Breast epithelium (tissue), 4 donors: ENCODE results near the gene AKR1E2. TPM values are rescaled to one million over a fixed set of nuclear protein-coding genes. Genes with fewer than 3 reads are reported as not detected.

ENCODE experiments used
- DNase-seq, 2 donors: peaks; one replicate each; pipeline ENCODE4 v3.0.0-alpha.2; 2019; ENCODE audit warnings: low spot score in 2 of 2
- H3K27ac ChIP-seq, 2 donors: fragments of 200-600 bp; sonication (generic) in 1 of 2; one replicate each; pipeline ENCODE4 v1.5.1; 2016 to 2019; ENCODE audit warnings: mild to moderate bottlenecking in 1 of 2
- H3K27me3 ChIP-seq, 2 donors: fragments of 200-600 bp; sonication (generic) in 1 of 2; one replicate each; pipeline versions ENCODE4 v1.5.1 to v1.6.0; 2017 to 2019; ENCODE audit warnings: control low read depth in 1 of 2, mild to moderate bottlenecking in 1 of 2
- H3K36me3 ChIP-seq: fragments of 200-600 bp; one replicate; pipeline ENCODE4 v1.5.1; 2019
- H3K4me1 ChIP-seq, 2 donors: fragments of 200-600 bp; sonication (generic); one replicate each; pipeline ENCODE4 v1.5.1; 2016 to 2019; ENCODE audit warnings: control low read depth in 1 of 2
- H3K4me3 ChIP-seq, 3 donors: fragments of 200-600 bp; sonication (generic); 1 replicate in 2 of 3; 2 replicates in 1 of 3; pipeline ENCODE4 v1.5.1; 2016 to 2019; ENCODE audit warnings: mild to moderate bottlenecking in 3 of 3, moderate library complexity in 2 of 3
- H3K9me3 ChIP-seq, 2 donors: fragments of 200-600 bp; sonication (generic) in 1 of 2; one replicate each; pipeline ENCODE4 v1.5.1; 2016 to 2019; ENCODE audit warnings: control low read depth in 1 of 2
- CTCF ChIP-seq, 3 donors: fragments of 450-650 bp; IDR thresholded peaks; one replicate each; pipeline ENCODE4 v1.5.1; 2016 to 2017; ENCODE audit warnings: antibody characterized with exemption in 3 of 3, mild to moderate bottlenecking in 3 of 3, moderate library complexity in 3 of 3
- POLR2A ChIP-seq: fragments of 450-650 bp; IDR thresholded peaks from one replicate; pipeline ENCODE4 v1.6.1; 2016; ENCODE audit warnings: antibody characterized with exemption, mild to moderate bottlenecking, moderate library complexity
- POLR2AphosphoS5 ChIP-seq, 3 donors: sonication (generic); formaldehyde crosslinking; IDR thresholded peaks; one replicate each; pipeline ENCODE4 v1.6.1; 2017; ENCODE audit warnings: antibody characterized with exemption in 3 of 3
- intact Hi-C: fragments of 100-400 bp; cut with DNase I; formaldehyde crosslinking; loops from one replicate; pipeline ENCODE4 v1.15.1; 2023; ENCODE audit warnings: low total_unique reads
- total RNA-seq, 3 donors: library from RNA; depleted of rRNA; stranded (reverse); fragments of >200 nt; gene quantifications; one replicate each; pipeline ENCODE4 v1.1.0, GENCODE V29; 2016

AKR1E2 gene
- total RNA-seq: 10 to 100 TPM; 12.1 to 21.1 (median 15.5) TPM

GRCh38 chr10:4825868-4826791, at the start of gene AKR1E2:
Gene AKR1E2 (plus strand): TSS chr10:4826207. CDS start chr10:4826325, 118 bp downstream.
- H3K4me1 ChIP-seq: no peaks in the 10 kb centered on the region
- intact Hi-C loops: no loop called here
- TF ChIP-seq POLR2AphosphoS5 (IDR thresholded peaks at IDR 0.05): peak; percentile 17 to 56 (median 29)
- no peak for TF ChIP-seq CTCF (IDR thresholded peaks at IDR 0.05)
- no peaks in the 10 kb centered on the region for H3K9me3 ChIP-seq
- H3K27me3 ChIP-seq: no peaks in the 10 kb centered on the region
- H3K4me3 ChIP-seq: peak within 1 kb of the TSS; percentile 57 to 75 (median 69)
- DNase-seq: peak; percentile 80 to 93
- H3K27ac ChIP-seq: peak within 1 kb of the TSS; percentile 91 to 92
- H3K36me3 ChIP-seq: no peaks in the 10 kb centered on the region

- intact Hi-C loops: no loop called here
- no peak for DNase-seq
- Histone ChIP-seq H3K36me3 (no peaks in the 10 kb centered on the region), H3K4me3 (no peak overlapping the region), H3K27me3 (no peaks in the 10 kb centered on the region), H3K9me3 (no peaks in the 10 kb centered on the region), H3K27ac (no peak overlapping the region), H3K4me1 (no peaks in the 10 kb centered on the region)
- TF ChIP-seq POLR2A (no peak), CTCF (IDR thresholded peaks at IDR 0.05) (no peak), POLR2AphosphoS5 (IDR thresholded peaks at IDR 0.05) (no peak)
These were observed 49.8 kb upstream of the AKR1E2 start for GRCh38 chr10:4776234-4776638.

- H3K4me1 ChIP-seq: no peaks in the 10 kb centered on the region
- no peak overlapping the region for H3K4me3 ChIP-seq
- H3K27ac ChIP-seq: no peak overlapping the region
- TF ChIP-seq POLR2AphosphoS5 (IDR thresholded peaks at IDR 0.05) (no peak), CTCF (IDR thresholded peaks at IDR 0.05) (no peak), POLR2A (no peak)
- no peaks in the 10 kb centered on the region for H3K27me3 ChIP-seq
- no peaks in the 10 kb centered on the region for H3K36me3 ChIP-seq
- no peak for DNase-seq
- intact Hi-C loops: no loop called here
- no peaks in the 10 kb centered on the region for H3K9me3 ChIP-seq
These were observed 47.2 kb upstream of the AKR1E2 start for GRCh38 chr10:4778761-4779160.

GRCh38 chr10:4780091-4780490, 45.9 kb upstream of the AKR1E2 start:
- Histone ChIP-seq H3K9me3 (no peaks in the 10 kb centered on the region), H3K27ac (no peak overlapping the region), H3K4me1 (no peaks in the 10 kb centered on the region), H3K4me3 (no peak overlapping the region), H3K36me3 (no peaks in the 10 kb centered on the region), H3K27me3 (no peaks in the 10 kb centered on the region)
- no peak for DNase-seq
- intact Hi-C loops: no loop called here
- TF ChIP-seq POLR2AphosphoS5 (IDR thresholded peaks at IDR 0.05): no peak

GRCh38 chr10:4780782-4781181, 45.2 kb upstream of the AKR1E2 start:
- intact Hi-C loops: no loop called here
- no peak for DNase-seq
- H3K36me3 ChIP-seq: no peaks in the 10 kb centered on the region
- H3K4me3 ChIP-seq: no peak overlapping the region
- TF ChIP-seq POLR2A (no peak), POLR2AphosphoS5 (IDR thresholded peaks at IDR 0.05) (no peak), CTCF (IDR thresholded peaks at IDR 0.05) (no peak)
- no peak overlapping the region for H3K27ac ChIP-seq
- no peaks in the 10 kb centered on the region for H3K27me3 ChIP-seq
- no peaks in the 10 kb centered on the region for H3K4me1 ChIP-seq
- no peaks in the 10 kb centered on the region for H3K9me3 ChIP-seq
